H1 (cell line): Measurements from ENCODE around the gene NPL. TPM values are rescaled to one million over a fixed set of nuclear protein-coding genes. Genes with fewer than 3 reads are reported as not detected.

Source experiments
- CHD1 ChIP-seq: IDR thresholded peaks from 2 replicates; pipeline ENCODE4 v1.6.1; 2012; ENCODE audit warnings: low read depth, low read length, improper control_type of control experiment
- RAD21 ChIP-seq, 2 experiments: IDR thresholded peaks in 1 of 2; conservative IDR thresholded peaks in 1 of 2; 2 replicates each; pipeline ENCODE4 v1.6.1; 2011; ENCODE audit warnings: low read depth in 2 of 2, low read length in 2 of 2, improper control_type of control experiment in 1 of 2, inconsistent platforms in 1 of 2, mild to moderate bottlenecking in 1 of 2, moderate library complexity in 1 of 2
- SP2 ChIP-seq: IDR thresholded peaks from 2 replicates; pipeline ENCODE4 v1.6.1; 2012; ENCODE audit warnings: mild to moderate bottlenecking, low read length, inconsistent platforms
- polyA plus RNA-seq, 7 experiments: library from polyadenylated mRNA; depleted of rRNA in 3 of 7; stranded (reverse) in 5 of 7; unstranded in 2 of 7; fragments of >200 nt in 5 of 7; fragments of 200-250 nt in 2 of 7; gene quantifications; 1 replicate in 5 of 7; 2 replicates in 1 of 7; 4 replicates in 1 of 7; pipeline versions ENCODE4 v1.2.1 to v1.2.3, GENCODE V29; 2011 to 2013; ENCODE audit warnings: missing spikeins in 2 of 7, mixed read lengths in 2 of 7
- total RNA-seq: library from RNA; stranded (reverse); fragmentation: NEBNext Ultra II Directional; extraction: Animal tissue kit (Norgen Biotek cat#: 25700); gene quantifications from 2 replicates; pipeline ENCODE4 v1.2.1, GENCODE V29; 2021

The NPL gene
- total and polyA plus RNA-seq, 2 of the 8 experiments (the other 6 are each of a cell fraction or from before 2014, with no cell fraction given), result 2.2 to 4.4 TPM

GRCh38 chr1:182782587-182782913 lies 7.0 kb upstream of the NPL start (continued):
- no peak for TF ChIP-seq CHD1
- no peak for TF ChIP-seq RAD21 (IDR thresholded peaks at IDR 0.05 in 1 of 2, conservative IDR thresholded peaks at IDR 0.05 in 1 of 2; ENCODE audit: low read depth in 2 of 2, low read length in 2 of 2)
- TF ChIP-seq SP2, result no peak
